Activated CD4-positive, alpha-beta T cell treated with anti-CD3 and anti-CD28 coated beads for 24 hours (primary cell): ENCODE measurements around the gene GABBR2.

ENCODE experiments used
- DNase-seq, 2 donors: peaks; one replicate each; pipeline ENCODE4 v3.0.0-alpha.2; 2020; ENCODE audit warnings: low read depth in 2 of 2

GABBR2 gene

DNA sequence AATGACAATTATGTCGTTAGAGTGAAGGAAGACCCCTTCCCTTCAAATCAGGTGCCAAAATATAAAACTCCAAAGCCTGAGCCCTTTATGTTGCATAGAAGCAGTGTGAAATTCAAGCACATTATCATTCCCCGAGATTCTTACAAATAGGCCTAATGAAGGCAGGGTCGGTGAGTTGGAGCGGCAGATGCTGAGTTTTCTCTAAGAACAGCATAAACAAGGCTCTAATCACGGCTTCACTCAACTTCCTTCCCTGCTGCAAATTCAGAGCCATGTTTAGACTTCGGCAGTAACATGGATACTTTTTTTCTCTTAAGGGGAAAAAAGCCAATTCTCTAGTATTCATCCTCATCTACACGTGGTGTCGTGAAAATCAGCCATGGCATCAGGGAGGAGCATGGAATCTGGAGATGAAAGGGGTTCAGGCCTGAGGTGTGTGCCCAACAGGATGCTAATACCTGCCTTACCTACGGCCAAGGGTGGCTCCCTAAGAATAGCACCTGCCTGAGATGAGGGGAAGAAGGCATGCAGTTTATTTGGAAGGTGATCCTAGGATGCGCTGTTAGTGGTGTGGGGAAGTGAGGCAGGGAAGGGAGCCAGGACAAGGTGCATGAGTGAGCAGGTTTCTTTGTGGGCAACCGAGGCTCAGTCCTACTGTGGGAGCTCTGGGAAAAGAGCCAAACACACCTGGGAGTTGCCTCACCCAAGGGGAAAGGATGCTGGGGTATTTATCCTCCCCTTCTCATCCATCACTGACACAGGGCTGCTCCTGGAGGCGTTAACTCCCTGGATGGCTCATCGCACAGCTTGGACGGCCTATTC is 306.5 kb downstream of the GABBR2 start:
- no peak for DNase-seq

DNA sequence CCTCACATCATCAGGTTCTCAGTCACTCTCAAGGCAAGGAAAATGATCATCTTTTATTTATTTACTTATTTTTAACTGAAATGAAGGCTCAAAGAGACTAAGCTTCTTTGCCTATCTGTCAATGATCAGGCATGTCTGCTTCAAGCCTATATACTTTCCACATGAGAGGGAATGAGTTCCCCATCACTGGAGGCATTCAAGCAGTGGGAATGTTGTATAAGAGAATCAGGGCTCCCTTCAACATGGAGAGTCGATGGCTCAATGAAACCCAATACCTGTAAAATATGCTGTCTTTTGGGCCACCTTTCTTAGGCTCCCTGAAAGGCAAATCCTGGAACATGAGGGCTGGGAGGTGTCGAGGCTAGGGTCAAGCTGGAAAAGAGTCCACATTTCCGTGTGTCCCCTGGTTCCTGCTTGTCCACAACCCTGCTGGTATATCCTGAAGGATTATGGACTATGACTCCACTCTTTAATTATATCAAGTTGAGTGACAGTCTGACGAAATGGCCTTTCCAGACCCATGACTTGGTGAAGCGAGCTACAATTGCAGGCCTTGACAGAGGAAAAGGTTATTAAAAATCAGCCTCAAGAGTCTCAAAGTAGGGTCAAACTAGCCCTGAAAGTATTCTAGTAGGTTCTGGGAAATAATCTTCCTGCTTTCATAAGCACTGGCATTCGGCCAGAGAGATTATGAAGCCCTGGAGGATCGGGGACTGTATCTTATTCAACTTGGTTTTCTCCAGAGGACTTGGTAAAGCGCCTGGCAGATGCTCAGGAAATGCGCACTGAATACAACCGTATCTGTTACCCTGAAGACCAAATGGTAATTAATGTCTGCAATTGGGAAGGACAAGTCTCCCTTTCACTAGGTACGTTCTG is 307.4 kb downstream of the GABBR2 start:
- no peak for DNase-seq

DNA sequence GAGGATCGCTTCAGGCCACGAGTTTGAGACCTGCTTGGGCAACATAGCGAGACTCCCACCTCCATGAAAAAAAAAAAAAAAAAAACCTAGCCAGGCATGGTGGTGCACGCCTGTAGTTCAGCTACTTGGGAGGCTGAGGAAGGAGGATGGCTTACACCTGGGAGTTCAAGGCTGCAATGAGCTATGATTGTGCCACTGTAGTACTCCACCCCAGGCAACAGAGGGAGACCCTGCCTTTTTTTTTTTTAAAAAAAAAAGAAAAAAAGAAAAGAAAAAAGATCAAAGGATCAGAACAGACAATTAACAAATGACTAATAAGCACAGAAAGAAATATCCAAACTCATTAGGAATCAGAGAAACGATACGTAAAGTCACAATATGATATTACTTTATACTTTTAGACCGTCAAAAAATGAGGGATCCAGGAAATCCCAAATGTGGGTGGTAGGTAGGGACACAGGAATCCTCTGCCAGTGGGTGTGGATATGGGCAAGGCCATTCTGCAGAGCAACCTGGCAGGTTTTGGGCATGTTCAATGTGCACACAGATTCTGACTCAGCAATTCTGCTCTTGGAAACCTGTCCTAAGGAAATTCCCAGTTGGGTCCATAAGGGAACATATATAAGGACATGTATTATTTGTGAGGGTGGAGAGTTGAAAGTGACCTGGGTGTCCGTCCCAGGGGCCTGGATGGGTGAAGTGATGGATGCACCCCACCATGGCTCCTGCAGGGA is 308.6 kb downstream of the GABBR2 start:
- no peak for DNase-seq

DNA sequence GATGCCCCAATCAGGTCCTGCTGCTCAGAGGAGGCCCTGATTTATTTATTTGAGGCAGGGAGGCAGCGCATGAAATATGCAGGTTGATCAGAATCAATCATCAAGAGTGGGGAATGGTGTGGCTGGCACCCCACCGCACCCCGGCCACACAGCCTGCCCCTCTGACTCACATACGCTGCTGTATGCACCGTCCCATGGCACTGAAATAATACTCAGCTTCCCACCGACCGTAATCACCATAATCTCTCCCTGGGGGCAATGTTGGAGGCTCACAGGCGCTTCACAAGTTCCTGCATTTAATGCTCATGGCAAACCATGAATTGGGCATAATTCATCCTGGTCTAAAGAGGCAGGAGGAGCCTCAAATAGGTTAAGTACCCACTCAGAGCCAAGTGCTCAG is 312.1 kb downstream of the GABBR2 start:
- DNase-seq, result no peak

DNA sequence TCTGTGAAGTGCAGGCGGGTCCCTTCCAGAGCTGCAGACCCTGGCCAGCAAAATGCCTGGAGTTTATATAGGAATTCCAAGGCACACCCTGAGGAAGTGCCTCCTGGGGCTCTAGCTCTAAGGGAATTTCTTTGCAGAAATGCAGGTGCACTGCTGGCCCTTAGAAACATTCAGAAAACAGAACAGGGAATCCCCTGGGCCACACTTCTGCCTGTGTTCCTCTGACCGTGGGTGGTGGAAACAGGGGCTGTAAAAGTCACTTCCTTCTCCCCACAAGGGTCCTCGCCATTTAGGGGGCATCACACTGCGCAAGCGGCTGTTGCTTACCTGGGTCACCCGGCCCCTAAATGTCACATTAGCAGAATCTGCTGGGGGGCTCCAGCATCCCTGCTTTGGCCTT is 312.5 kb downstream of the GABBR2 start:
- no peak for DNase-seq

DNA sequence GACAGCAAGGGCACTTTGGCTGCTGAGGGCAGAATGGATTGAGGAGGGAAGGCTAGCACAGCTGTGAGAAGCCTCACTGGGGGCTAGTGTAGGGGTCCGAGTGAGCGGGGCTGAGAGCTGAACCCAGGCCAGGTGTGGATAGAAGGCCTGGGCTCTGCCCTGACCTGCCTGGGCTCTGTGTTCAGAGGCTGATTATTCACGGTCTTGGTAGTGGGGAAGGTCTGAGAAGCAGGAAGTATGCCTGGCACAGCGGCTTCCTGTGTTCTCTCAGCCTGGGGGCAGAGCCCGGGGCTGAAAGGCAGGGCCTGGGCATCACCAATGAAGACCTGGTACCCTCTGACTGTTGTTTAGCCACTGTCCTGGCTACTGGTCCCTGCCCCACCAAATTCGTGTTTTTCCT is 316.9 kb downstream of the GABBR2 start:
- no peak for DNase-seq

GRCh38 chr9:98391406-98391805 is 317.3 kb downstream of the GABBR2 start:
- no peak for DNase-seq

GRCh38 chr9:98385751-98386150 is 323.0 kb downstream of the GABBR2 start:
- no peak for DNase-seq

- DNase-seq, result no peak
Observed at GRCh38 chr9:98383758-98384157, 325.0 kb downstream of the GABBR2 start.

DNA sequence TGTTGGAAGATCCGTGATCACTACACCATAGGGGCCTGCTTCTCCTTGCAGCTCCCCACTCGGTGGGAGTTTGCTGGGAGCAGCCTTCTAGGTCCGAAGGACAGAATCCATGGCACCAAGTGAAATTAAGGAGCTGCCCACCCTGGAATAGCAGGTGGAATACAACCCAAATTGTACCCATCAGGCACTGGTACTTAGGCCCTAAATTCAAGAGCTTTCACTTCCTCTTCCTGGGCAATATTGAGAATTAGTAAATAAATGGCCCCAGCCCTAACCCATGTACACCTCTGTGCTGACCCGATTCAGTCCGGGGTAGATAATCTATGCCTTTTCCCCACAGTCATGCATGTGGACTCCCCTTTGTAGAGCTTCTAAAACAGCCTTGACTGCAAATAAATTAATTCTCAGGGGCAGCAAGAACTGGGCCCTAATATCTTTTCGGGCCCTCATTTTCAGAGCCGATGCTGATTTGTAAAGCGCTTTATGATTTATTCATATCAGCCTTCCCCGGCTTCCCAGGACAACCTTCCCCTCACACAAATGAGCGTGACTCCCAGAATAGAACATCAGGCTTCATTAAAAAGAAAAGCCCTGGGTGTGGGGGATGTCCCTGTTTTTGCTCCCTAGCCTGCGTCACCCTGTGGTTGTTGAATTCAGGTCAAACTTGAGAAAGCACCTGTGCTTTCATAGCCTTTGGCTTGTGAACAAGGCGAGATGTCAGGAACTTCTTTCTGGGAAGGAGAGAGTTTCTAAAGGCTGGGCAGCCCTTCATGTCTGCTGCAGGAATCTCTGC is 327.2 kb downstream of the GABBR2 start:
- no peak for DNase-seq

- no peak for DNase-seq
Observed at GRCh38 chr9:98380065-98380681, 328.6 kb downstream of the GABBR2 start.

- no peak for DNase-seq
Observed at GRCh38 chr9:98379572-98379971, 329.2 kb downstream of the GABBR2 start.

DNA sequence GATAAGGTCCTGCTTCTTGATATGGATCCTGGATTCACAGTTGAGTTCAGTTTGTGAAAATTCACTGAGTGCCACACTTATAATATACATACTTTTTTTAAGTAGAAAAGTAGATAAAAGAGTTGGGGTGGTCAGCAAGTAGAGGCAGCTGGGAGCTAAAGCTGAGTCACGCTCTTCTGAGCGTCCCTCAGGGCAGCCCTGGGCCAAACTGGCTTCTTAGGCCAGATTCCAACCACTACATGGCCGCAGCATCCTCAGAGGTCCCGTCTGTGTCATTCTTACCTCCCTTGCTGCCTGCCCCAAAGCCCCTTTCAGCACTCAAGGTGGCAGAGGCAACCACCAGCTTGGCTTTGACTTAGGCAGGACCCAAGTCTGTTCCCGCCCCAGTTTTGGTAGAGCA is 329.9 kb downstream of the GABBR2 start:
- DNase-seq, result no peak

DNA sequence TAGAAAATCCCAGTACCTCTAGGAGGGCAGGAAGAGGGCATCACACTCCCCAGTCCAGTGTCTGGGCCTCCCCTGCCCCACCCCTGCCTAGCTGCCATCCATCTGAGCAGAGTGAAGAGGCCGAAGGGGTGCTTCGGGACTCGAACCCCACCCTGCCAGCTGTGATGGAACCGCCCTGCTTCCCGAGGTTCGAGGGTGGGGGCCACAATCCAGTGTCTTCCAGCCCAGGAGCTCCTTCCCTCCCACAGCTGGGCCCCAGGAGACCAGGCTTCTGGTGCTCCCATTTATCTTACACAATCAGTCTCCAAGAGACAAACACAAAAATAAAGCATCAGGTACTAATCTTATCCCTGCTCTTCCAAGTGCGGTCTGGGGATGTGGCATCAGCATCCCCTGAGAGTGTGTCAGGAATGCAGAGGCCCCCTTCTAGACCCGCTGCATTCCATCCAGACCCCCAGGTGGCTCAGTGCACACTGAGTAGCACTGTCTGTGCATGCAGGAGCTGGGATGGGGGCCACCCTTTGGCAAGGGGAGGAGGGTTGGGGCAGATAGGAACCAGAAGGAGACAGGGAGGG is 330.4 kb downstream of the GABBR2 start:
- DNase-seq, result no peak

DNA sequence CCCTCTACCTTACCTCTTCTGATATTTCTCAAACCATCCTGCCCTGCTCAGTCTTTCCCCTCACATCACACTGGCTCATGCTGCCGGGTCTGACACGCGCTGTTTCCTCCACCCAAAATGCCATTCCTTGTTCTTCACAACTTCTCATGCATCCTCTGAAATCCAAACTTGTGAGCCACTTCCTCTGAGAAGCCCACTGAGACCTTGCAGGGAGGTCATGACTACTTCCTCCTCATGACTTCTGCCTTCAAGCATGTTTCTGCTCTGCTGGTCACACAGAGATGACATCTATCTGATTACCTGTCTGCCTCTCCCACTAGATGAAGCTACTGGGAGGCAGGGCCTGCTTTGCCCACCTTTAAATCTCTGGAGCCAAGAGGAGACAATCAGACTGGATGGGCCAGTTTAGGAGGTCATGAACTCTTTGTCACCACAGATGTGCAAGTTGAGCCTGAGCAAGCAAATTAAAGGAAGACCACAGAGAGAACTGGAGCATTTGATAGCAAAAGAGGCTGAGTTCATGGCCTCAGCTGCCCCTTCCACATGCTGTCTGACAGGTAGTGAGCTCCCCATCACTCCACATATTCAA is 333.5 kb downstream of the GABBR2 start:
- DNase-seq, result no peak

DNA sequence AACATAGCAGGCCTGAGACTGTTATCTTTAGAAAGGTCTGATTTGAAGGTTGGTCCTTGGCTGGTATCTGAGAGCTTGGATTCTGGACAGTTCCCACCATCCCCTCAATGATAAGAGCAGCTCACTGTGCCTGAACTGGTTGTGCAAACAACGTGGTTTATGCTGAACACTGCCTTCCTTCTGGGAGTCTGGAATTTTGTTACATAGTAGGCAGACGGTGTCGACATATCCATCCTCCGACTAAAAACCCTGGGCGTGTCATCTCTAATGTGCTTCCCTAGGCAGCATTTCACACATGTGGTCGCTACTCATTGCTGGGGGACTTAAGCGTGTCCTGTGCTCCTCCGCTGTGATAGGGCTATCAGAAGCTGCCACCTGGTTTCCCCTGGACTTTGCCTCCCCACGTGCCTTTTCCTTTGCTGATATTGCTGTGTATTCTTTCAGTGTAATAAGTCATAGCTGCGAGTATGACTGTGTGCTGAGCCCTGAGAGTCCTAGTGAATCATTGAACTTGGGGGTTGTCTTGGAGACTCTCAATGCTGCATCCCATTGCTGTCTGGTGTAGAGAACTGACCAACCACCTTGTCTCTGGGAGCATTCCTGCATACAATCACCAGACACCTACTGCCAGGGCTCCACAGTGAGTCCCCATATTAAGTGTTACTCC is 334.2 kb downstream of the GABBR2 start:
- DNase-seq, result no peak

- DNase-seq, result no peak
Observed at GRCh38 chr9:98373609-98374008, 335.1 kb downstream of the GABBR2 start.

- DNase-seq, result no peak
Observed at GRCh38 chr9:98372077-98372836, 336.5 kb downstream of the GABBR2 start.

- DNase-seq, result no peak
Observed at GRCh38 chr9:98370976-98371315, 337.8 kb downstream of the GABBR2 start.
